HEK293 (cell line): ENCODE data around the gene LBX1.

Source experiments
- CTCF ChIA-PET: fragments of 350-600 bp; formaldehyde crosslinking; extraction: SDS; loops from one replicate; lab custom pipeline; 2021; ENCODE audit warnings: antibody characterized with exemption; lab: Yijun Ruan, JAX
- POLR2A ChIA-PET: fragments of 300-600 bp; formaldehyde crosslinking; extraction: SDS; loops from one replicate; lab custom pipeline; 2020; ENCODE audit warnings: antibody characterized with exemption, inconsistent platforms; lab: Yijun Ruan, JAX
- H3K27ac ChIP-seq: fragments of 200-500 bp; sonication (Bioruptor generic); 2 replicates; pipeline ENCODE4 v1.5.1; 2014; ENCODE audit warnings: low read depth, low read length, control low read depth, inconsistent platforms; ENCODE audit errors: extremely low read depth
- H3K36me3 ChIP-seq, 2 experiments: fragments of 200-500 bp in 1 of 2; sonication (Bioruptor generic) in 1 of 2; 1 replicate in 1 of 2; 2 replicates in 1 of 2; pipeline ENCODE4 v1.5.1; 2014 to 2017; ENCODE audit warnings: inconsistent platforms in 2 of 2, low read length in 2 of 2; ENCODE audit not compliant: control insufficient read depth in 2 of 2, insufficient read depth in 1 of 2
- H3K4me1 ChIP-seq: fragments of 200-500 bp; sonication (Bioruptor generic); 2 replicates; pipeline ENCODE4 v1.5.1; 2014; ENCODE audit warnings: mild to moderate bottlenecking, low read length, inconsistent platforms; ENCODE audit not compliant: control insufficient read depth, insufficient read depth
- H3K4me3 ChIP-seq: 2 replicates; pipeline ENCODE4 v1.5.1; 2011; ENCODE audit warnings: low read depth, mild to moderate bottlenecking, control low read depth, low read length, moderate library complexity
- H3K9me3 ChIP-seq: fragments of 200-500 bp; sonication (Bioruptor generic); 2 replicates; pipeline ENCODE4 v1.5.1; 2014; ENCODE audit warnings: low read depth, low read length, inconsistent platforms; ENCODE audit not compliant: control insufficient read depth, insufficient read depth
- BCL6B ChIP-seq: fragments of 450-650 bp; formaldehyde crosslinking; IDR thresholded peaks from 2 replicates; pipeline ENCODE4 v1.5.1; 2017; ENCODE audit warnings: missing biosample characterization, missing genetic modification characterization
- HOXC10 ChIP-seq: sonication (generic); formaldehyde crosslinking; IDR thresholded peaks from 2 replicates; pipeline ENCODE4 v1.8.1; 2023; ENCODE audit warnings: mild to moderate bottlenecking, missing genetic modification reagents
- PBX3 ChIP-seq: sonication (generic); formaldehyde crosslinking; IDR thresholded peaks from 2 replicates; pipeline ENCODE4 v1.8.1; 2022; ENCODE audit warnings: mild to moderate bottlenecking, moderate library complexity, missing genetic modification reagents
- SETDB1 ChIP-seq: IDR thresholded peaks from one replicate; pipeline ENCODE4 v1.6.1; 2017; ENCODE audit warnings: mild to moderate bottlenecking, low read length, moderate library complexity, mixed read lengths; ENCODE audit not compliant: insufficient read length
- ZBTB17 ChIP-seq: fragments of 450-650 bp; formaldehyde crosslinking; IDR thresholded peaks from 2 replicates; pipeline ENCODE4 v1.5.1; 2016; ENCODE audit warnings: missing biosample characterization, missing genetic modification characterization
- ZBTB49 ChIP-seq: fragments of 450-650 bp; formaldehyde crosslinking; IDR thresholded peaks from 2 replicates; pipeline ENCODE4 v1.5.1; 2016; ENCODE audit warnings: missing biosample characterization, missing genetic modification characterization, low read depth
- ZNF121 ChIP-seq: fragments of 450-650 bp; formaldehyde crosslinking; IDR thresholded peaks from 2 replicates; pipeline ENCODE4 v1.5.1; 2016; ENCODE audit warnings: missing biosample characterization, missing genetic modification characterization
- ZNF148 ChIP-seq: fragments of 450-650 bp; formaldehyde crosslinking; IDR thresholded peaks from 2 replicates; pipeline ENCODE4 v1.5.0; 2017; ENCODE audit warnings: missing biosample characterization, missing genetic modification characterization, borderline replicate concordance
- ZNF175 ChIP-seq: fragments of 450-650 bp; formaldehyde crosslinking; IDR thresholded peaks from 2 replicates; pipeline ENCODE4 v1.5.1; 2016; ENCODE audit warnings: missing biosample characterization, missing genetic modification characterization
- ZNF274 ChIP-seq, 2 experiments: fragments of 200-500 bp in 1 of 2; fragments of 450-650 bp in 1 of 2; sonication (Bioruptor generic) in 1 of 2; formaldehyde crosslinking in 1 of 2; IDR thresholded peaks; 2 replicates each; pipeline versions ENCODE4 v1.5.1 to v1.6.1; 2014 to 2016; ENCODE audit warnings: borderline replicate concordance in 1 of 2, inconsistent platforms in 1 of 2, low read length in 1 of 2, missing biosample characterization in 1 of 2, missing genetic modification characterization in 1 of 2
- ZNF324 ChIP-seq: fragments of 450-650 bp; formaldehyde crosslinking; IDR thresholded peaks from 2 replicates; pipeline ENCODE4 v1.5.1; 2016; ENCODE audit warnings: missing biosample characterization, missing genetic modification characterization
- ZNF354C ChIP-seq: fragments of 450-650 bp; formaldehyde crosslinking; IDR thresholded peaks from 2 replicates; pipeline ENCODE4 v1.5.1; 2016; ENCODE audit warnings: missing biosample characterization, missing genetic modification characterization, low read depth, borderline replicate concordance
- ZNF48 ChIP-seq: fragments of 450-650 bp; formaldehyde crosslinking; IDR thresholded peaks from 2 replicates; pipeline ENCODE4 v1.5.1; 2016; ENCODE audit warnings: missing biosample characterization, missing genetic modification characterization
- ZNF621 ChIP-seq: fragments of 450-650 bp; formaldehyde crosslinking; IDR thresholded peaks from 2 replicates; pipeline ENCODE4 v1.5.1; 2017; ENCODE audit warnings: missing biosample characterization, missing genetic modification characterization
- ZNF654 ChIP-seq: fragments of 450-650 bp; formaldehyde crosslinking; IDR thresholded peaks from 2 replicates; pipeline ENCODE4 v1.5.1; 2016; ENCODE audit warnings: low read depth, missing biosample characterization, missing genetic modification characterization
- ZNF660 ChIP-seq: fragments of 450-650 bp; IDR thresholded peaks from 2 replicates; pipeline ENCODE4 v1.5.1; 2018; ENCODE audit warnings: missing biosample characterization, mild to moderate bottlenecking, missing genetic modification characterization
- ZNF670 ChIP-seq: fragments of 450-650 bp; formaldehyde crosslinking; IDR thresholded peaks from 2 replicates; pipeline ENCODE4 v1.5.1; 2016; ENCODE audit warnings: missing biosample characterization, missing genetic modification characterization, low read depth
- ZNF785 ChIP-seq: fragments of 450-650 bp; formaldehyde crosslinking; IDR thresholded peaks from 2 replicates; pipeline ENCODE4 v1.5.1; 2016; ENCODE audit warnings: missing biosample characterization, missing genetic modification characterization
- ZNF830 ChIP-seq: fragments of 450-650 bp; IDR thresholded peaks from 2 replicates; pipeline ENCODE4 v1.5.0; 2018; ENCODE audit warnings: missing biosample characterization, missing genetic modification characterization, low read depth, mild to moderate bottlenecking, moderate library complexity
- ZNF843 ChIP-seq: fragments of 450-650 bp; formaldehyde crosslinking; IDR thresholded peaks from 2 replicates; pipeline ENCODE4 v1.5.1; 2016; ENCODE audit warnings: missing biosample characterization, missing genetic modification characterization

The LBX1 gene

DNA sequence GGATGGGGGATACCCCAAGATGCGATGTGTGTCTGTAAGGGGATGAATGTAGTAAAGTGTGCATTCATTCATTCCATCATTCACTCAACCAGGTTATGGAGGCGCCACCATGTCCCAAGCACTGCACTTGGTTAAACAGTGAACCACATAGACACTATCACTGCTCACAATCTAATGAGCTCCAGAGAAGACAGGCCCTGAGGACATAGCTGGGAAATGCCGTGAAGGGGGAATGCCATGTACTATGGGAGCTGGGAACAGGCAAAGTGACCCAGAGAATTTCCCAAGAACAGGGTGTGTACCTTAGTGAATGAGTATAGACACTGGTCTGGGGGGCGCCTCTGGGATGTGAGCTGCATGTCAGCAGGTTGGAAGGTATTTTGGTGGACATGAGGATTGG lies 44.5 kb upstream of the LBX1 start:
- Histone ChIP-seq H3K27ac (no peak overlapping the region), H3K4me1 (no peaks in the 10 kb centered on the region), H3K36me3 (no peaks in the 10 kb centered on the region), H3K9me3 (no peaks in the 10 kb centered on the region), H3K4me3 (no peak overlapping the region)
- TF ChIP-seq ZNF48 (tag by site-specific recombination) (no peak), ZNF621 (tag by site-specific recombination) (no peak), ZNF274 (IDR thresholded peaks at IDR 0.05; ENCODE audit: low read length) (no peak), ZNF274 (tag by site-specific recombination; IDR thresholded peaks at IDR 0.05; ENCODE audit: borderline replicate concordance) (no peak), PBX3 (CRISPR knock-in tag) (no peak), BCL6B (tag by site-specific recombination) (no peak)
- CTCF ChIA-PET = interaction anchor here (0.8 to 12.0 kb wide), 13 partner anchors 8 to 544 kb away, joined by 3 to 124 read pairs (median 5); partner anchors contain the start of gene OGA
- POLR2A ChIA-PET = no interaction called here

- POLR2A ChIA-PET = no interaction called here
- Histone ChIP-seq H3K27ac (no peak overlapping the region), H3K36me3 (no peaks in the 10 kb centered on the region), H3K9me3 (no peaks in the 10 kb centered on the region), H3K4me1 (no peaks in the 10 kb centered on the region), H3K4me3 (no peak overlapping the region)
- CTCF ChIA-PET = interaction anchor here (0.8 to 12.0 kb wide), 15 partner anchors 8 to 545 kb away, joined by 3 to 124 read pairs (median 5); partner anchors contain the start of gene OGA
- TF ChIP-seq BCL6B (tag by site-specific recombination) (no peak), ZBTB49 (tag by site-specific recombination) (no peak), ZNF830 (no peak), ZNF670 (no peak), ZNF121 (tag by site-specific recombination) (no peak), ZNF354C (tag by site-specific recombination) (no peak), ZNF785 (tag by site-specific recombination) (no peak), ZNF843 (tag by site-specific recombination) (no peak), ZBTB17 (tag by site-specific recombination) (no peak), ZNF654 (tag by site-specific recombination) (no peak), SETDB1 (no peak), ZNF148 (tag by site-specific recombination) (no peak), ZNF175 (tag by site-specific recombination) (no peak), ZNF48 (tag by site-specific recombination) (no peak), HOXC10 (CRISPR knock-in tag) (no peak), ZNF324 (tag by site-specific recombination) (no peak), ZNF660 (tag by site-specific recombination) (no peak)
Measured at GRCh38 chr10:101273330-101273729, 44.1 kb upstream of the LBX1 start.
